ENCODE data around the gene MGLL.
"Not testable (repeated sequence)": the region's sequence is repeated elsewhere in the genome, so short reads cannot be mapped to it uniquely, and the experiment has no call there.

DNA sequence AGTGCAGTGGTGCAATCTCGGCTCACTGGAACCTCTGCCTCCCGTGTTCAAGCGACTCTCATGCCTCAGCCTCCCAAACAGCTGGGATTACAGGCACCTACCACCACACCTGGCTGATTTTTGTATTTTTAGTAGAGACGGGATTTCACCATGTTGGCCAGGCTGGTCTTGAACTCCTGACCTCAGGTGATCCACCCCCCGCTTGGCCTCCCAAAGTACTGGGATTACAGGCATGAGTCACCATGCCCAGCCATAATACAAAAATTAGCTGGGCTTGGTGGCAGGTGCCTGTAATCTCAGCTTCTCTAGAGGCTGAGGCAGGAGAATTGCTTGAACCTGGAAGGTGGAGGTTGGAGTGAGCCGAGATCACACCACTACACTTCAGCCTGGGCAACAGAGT lies 167.3 kb downstream of the MGLL start:
- TF ChIP-seq, protein P1, sequence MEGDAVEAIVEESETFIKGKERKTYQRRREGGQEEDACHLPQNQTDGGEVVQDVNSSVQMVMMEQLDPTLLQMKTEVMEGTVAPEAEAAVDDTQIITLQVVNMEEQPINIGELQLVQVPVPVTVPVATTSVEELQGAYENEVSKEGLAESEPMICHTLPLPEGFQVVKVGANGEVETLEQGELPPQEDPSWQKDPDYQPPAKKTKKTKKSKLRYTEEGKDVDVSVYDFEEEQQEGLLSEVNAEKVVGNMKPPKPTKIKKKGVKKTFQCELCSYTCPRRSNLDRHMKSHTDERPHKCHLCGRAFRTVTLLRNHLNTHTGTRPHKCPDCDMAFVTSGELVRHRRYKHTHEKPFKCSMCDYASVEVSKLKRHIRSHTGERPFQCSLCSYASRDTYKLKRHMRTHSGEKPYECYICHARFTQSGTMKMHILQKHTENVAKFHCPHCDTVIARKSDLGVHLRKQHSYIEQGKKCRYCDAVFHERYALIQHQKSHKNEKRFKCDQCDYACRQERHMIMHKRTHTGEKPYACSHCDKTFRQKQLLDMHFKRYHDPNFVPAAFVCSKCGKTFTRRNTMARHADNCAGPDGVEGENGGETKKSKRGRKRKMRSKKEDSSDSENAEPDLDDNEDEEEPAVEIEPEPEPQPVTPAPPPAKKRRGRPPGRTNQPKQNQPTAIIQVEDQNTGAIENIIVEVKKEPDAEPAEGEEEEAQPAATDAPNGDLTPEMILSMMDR (IDR thresholded peaks at IDR 0.05; ENCODE audit: low read length): not testable (repeated sequence)
- not testable (repeated sequence) for TF ChIP-seq EZH2 (optimal IDR thresholded peaks at IDR 0.05; ENCODE audit: low read depth, low read length)

Data from MM.1S (cell line).